ENCODE data around the gene MRFAP1L1. TPM values are rescaled to one million over a fixed set of nuclear protein-coding genes. Genes with fewer than 3 reads are reported as not detected.

MRFAP1L1 gene
- total and polyA plus RNA-seq, 9 of the 15 experiments (the other 6 are each of a cell fraction or from before 2014, with no cell fraction given), result 37.6 to 111 (median 83.8) TPM

DNA sequence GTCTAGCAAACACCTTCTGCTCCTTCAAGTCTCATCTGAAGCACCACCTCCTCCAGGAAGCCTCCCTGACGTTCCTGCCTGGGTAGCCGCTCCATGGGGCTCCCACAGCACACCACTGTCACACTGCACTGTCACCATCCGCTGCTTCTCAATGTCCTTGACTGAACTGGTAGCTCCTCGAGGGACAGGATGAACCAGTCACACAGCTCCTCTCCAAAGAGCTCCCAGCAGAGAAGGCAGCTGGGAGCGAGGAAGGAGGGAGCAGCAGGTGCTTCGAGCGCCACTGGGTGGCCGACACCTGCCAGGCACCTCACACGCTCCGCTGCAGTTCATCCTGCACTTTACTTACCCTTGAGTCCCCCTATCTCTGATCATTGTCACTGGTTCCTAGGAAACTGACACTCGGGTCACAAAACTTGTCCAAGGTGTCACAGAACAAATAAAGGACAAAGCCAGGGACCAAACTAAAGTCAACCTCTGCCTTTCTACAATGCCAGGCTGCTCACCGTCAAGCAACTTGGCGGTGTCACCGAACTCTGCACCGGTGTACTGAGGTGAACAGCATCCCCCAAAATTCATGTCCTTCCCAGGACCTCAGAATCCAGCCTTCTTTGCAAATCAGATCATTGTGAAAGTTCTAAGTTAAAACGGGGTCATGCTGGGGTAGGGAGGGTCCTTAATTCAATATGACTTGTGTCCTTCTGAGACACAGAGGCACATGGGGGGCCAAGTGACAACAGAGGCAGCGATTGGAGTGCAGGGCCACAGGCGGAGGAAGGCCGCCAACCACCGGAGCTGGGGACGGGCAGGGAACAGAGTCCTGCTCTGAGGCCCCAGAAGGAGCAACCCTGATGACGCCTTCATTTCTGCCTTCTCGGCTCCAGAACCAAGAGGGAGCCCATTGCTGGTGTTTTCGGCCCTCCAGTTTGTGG, 21.5 kb downstream of the MRFAP1L1 start (continued):
- TF ChIP-seq, protein P1, sequence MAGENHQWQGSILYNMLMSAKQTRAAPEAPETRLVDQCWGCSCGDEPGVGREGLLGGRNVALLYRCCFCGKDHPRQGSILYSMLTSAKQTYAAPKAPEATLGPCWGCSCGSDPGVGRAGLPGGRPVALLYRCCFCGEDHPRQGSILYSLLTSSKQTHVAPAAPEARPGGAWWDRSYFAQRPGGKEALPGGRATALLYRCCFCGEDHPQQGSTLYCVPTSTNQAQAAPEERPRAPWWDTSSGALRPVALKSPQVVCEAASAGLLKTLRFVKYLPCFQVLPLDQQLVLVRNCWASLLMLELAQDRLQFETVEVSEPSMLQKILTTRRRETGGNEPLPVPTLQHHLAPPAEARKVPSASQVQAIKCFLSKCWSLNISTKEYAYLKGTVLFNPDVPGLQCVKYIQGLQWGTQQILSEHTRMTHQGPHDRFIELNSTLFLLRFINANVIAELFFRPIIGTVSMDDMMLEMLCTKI (IDR thresholded peaks at IDR 0.05; ENCODE audit: partially characterized antibody), result no peak
- TF ChIP-seq, protein P2, sequence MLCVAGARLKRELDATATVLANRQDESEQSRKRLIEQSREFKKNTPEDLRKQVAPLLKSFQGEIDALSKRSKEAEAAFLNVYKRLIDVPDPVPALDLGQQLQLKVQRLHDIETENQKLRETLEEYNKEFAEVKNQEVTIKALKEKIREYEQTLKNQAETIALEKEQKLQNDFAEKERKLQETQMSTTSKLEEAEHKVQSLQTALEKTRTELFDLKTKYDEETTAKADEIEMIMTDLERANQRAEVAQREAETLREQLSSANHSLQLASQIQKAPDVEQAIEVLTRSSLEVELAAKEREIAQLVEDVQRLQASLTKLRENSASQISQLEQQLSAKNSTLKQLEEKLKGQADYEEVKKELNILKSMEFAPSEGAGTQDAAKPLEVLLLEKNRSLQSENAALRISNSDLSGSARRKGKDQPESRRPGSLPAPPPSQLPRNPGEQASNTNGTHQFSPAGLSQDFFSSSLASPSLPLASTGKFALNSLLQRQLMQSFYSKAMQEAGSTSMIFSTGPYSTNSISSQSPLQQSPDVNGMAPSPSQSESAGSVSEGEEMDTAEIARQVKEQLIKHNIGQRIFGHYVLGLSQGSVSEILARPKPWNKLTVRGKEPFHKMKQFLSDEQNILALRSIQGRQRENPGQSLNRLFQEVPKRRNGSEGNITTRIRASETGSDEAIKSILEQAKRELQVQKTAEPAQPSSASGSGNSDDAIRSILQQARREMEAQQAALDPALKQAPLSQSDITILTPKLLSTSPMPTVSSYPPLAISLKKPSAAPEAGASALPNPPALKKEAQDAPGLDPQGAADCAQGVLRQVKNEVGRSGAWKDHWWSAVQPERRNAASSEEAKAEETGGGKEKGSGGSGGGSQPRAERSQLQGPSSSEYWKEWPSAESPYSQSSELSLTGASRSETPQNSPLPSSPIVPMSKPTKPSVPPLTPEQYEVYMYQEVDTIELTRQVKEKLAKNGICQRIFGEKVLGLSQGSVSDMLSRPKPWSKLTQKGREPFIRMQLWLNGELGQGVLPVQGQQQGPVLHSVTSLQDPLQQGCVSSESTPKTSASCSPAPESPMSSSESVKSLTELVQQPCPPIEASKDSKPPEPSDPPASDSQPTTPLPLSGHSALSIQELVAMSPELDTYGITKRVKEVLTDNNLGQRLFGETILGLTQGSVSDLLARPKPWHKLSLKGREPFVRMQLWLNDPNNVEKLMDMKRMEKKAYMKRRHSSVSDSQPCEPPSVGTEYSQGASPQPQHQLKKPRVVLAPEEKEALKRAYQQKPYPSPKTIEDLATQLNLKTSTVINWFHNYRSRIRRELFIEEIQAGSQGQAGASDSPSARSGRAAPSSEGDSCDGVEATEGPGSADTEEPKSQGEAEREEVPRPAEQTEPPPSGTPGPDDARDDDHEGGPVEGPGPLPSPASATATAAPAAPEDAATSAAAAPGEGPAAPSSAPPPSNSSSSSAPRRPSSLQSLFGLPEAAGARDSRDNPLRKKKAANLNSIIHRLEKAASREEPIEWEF (CRISPR knock-in tag; IDR thresholded peaks at IDR 0.05), result no peak
- TF ChIP-seq MED1 (CRISPR knock-in tag; IDR thresholded peaks at IDR 0.05; ENCODE audit: borderline replicate concordance) (no peak), NBN (IDR thresholded peaks at IDR 0.05; ENCODE audit: low read depth) (no peak), ZNF316 (IDR thresholded peaks at IDR 0.05) (no peak), ZKSCAN8 (CRISPR knock-in tag; IDR thresholded peaks at IDR 0.05) (no peak), ZNF584 (CRISPR knock-in tag; IDR thresholded peaks at IDR 0.05; ENCODE audit: low read depth) (peak; percentile 4; the same call in 1 of the 2 replicates), SRSF9 (IDR thresholded peaks at IDR 0.05; ENCODE audit: borderline replicate concordance, low read depth, low read length) (no peak), ESRRB (CRISPR knock-in tag; IDR thresholded peaks at IDR 0.05; ENCODE audit: borderline replicate concordance) (no peak), ZNF121 (CRISPR knock-in tag; conservative IDR thresholded peaks at IDR 0.05) (no peak), ZNF23 (CRISPR knock-in tag; IDR thresholded peaks at IDR 0.05) (no peak), NFE2 (IDR thresholded peaks at IDR 0.05; ENCODE audit: low read depth) (no peak)
- TF ChIP-seq, protein P3, sequence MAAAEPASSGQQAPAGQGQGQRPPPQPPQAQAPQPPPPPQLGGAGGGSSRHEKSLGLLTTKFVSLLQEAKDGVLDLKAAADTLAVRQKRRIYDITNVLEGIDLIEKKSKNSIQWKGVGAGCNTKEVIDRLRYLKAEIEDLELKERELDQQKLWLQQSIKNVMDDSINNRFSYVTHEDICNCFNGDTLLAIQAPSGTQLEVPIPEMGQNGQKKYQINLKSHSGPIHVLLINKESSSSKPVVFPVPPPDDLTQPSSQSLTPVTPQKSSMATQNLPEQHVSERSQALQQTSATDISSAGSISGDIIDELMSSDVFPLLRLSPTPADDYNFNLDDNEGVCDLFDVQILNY (CRISPR knock-in tag; IDR thresholded peaks at IDR 0.05), result no peak
- TF ChIP-seq, protein P4, sequence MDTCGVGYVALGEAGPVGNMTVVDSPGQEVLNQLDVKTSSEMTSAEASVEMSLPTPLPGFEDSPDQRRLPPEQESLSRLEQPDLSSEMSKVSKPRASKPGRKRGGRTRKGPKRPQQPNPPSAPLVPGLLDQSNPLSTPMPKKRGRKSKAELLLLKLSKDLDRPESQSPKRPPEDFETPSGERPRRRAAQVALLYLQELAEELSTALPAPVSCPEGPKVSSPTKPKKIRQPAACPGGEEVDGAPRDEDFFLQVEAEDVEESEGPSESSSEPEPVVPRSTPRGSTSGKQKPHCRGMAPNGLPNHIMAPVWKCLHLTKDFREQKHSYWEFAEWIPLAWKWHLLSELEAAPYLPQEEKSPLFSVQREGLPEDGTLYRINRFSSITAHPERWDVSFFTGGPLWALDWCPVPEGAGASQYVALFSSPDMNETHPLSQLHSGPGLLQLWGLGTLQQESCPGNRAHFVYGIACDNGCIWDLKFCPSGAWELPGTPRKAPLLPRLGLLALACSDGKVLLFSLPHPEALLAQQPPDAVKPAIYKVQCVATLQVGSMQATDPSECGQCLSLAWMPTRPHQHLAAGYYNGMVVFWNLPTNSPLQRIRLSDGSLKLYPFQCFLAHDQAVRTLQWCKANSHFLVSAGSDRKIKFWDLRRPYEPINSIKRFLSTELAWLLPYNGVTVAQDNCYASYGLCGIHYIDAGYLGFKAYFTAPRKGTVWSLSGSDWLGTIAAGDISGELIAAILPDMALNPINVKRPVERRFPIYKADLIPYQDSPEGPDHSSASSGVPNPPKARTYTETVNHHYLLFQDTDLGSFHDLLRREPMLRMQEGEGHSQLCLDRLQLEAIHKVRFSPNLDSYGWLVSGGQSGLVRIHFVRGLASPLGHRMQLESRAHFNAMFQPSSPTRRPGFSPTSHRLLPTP (IDR thresholded peaks at IDR 0.05; ENCODE audit: borderline replicate concordance, extremely low read depth, insufficient read length), result no peak
- TF ChIP-seq, protein P5, sequence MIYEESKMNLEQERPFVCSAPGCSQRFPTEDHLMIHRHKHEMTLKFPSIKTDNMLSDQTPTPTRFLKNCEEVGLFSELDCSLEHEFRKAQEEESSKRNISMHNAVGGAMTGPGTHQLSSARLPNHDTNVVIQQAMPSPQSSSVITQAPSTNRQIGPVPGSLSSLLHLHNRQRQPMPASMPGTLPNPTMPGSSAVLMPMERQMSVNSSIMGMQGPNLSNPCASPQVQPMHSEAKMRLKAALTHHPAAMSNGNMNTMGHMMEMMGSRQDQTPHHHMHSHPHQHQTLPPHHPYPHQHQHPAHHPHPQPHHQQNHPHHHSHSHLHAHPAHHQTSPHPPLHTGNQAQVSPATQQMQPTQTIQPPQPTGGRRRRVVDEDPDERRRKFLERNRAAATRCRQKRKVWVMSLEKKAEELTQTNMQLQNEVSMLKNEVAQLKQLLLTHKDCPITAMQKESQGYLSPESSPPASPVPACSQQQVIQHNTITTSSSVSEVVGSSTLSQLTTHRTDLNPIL (CRISPR knock-in tag; IDR thresholded peaks at IDR 0.05), result no peak
